Transverse colon (tissue), 4 donors: ENCODE results near the gene RTP2.

ENCODE experiments used
- CTCF ChIP-seq, 5 experiments: fragments of 200-600 bp in 3 of 5; fragments of 450-650 bp in 2 of 5; sonication (generic) in 3 of 5; IDR thresholded peaks; 1 replicate in 2 of 5; 2 replicates in 3 of 5; pipeline ENCODE4 v1.5.1; 2016 to 2017; ENCODE audit warnings: antibody characterized with exemption in 5 of 5, inconsistent platforms in 3 of 5, mild to moderate bottlenecking in 2 of 5, moderate library complexity in 1 of 5
- EP300 ChIP-seq: sonication (generic); formaldehyde crosslinking; IDR thresholded peaks from one replicate; pipeline ENCODE4 v1.6.1; 2017; ENCODE audit warnings: antibody characterized with exemption, low read depth
- POLR2A ChIP-seq: fragments of 450-650 bp; IDR thresholded peaks from one replicate; pipeline ENCODE4 v1.6.1; 2016; ENCODE audit warnings: antibody characterized with exemption, mild to moderate bottlenecking, moderate library complexity
- POLR2AphosphoS5 ChIP-seq, 3 donors: sonication (generic); formaldehyde crosslinking; IDR thresholded peaks; one replicate each; pipeline ENCODE4 v1.6.1; 2016; ENCODE audit warnings: antibody characterized with exemption in 3 of 3

- TF ChIP-seq POLR2A = no peak
- no peak for TF ChIP-seq CTCF (IDR thresholded peaks at IDR 0.05)
- TF ChIP-seq POLR2AphosphoS5 (IDR thresholded peaks at IDR 0.05) = no peak
- no peak for TF ChIP-seq EP300
Measured at GRCh38 chr3:187717572-187717971, 15.2 kb upstream of the RTP2 start.
